ENCODE results near the gene SLC16A12. TPM values are rescaled to one million over a fixed set of nuclear protein-coding genes. Genes with fewer than 3 reads are reported as not detected.

The SLC16A12 gene
- total RNA-seq, 1 donor from 2014 or later, result 2.6 TPM

DNA sequence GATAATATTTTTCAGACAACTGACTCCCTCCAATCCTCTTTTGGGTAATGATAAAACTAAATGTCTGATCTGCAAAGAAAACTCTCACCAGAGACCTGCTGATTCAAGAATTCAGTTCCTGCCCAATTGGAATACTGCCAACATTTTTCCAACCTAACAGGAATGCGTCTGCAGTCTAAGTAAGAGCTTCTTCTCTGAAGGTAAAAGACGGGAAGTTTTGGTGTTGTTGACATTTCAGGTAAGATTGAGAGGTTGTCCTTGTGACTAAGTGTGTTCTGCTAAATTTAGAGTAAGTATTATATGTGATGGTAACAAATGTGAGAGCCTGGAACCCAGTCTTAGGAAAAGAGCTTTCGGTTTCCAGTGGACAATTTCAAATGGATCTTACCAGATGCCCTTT, 103.4 kb downstream of the SLC16A12 start:
- H3K4me3 Mint-ChIP-seq (ENCODE audit: unreplicated experiment), result no peak overlapping the region
- no peak for DNase-seq (ENCODE audit: low spot score)
- H3K27me3 Mint-ChIP-seq (ENCODE audit: low read depth), result no peaks in the 10 kb centered on the region
- H3K4me1 Mint-ChIP-seq (ENCODE audit: low read depth), result peaks cover 39% of the 10 kb centered on the region
- TF ChIP-seq, protein P1, sequence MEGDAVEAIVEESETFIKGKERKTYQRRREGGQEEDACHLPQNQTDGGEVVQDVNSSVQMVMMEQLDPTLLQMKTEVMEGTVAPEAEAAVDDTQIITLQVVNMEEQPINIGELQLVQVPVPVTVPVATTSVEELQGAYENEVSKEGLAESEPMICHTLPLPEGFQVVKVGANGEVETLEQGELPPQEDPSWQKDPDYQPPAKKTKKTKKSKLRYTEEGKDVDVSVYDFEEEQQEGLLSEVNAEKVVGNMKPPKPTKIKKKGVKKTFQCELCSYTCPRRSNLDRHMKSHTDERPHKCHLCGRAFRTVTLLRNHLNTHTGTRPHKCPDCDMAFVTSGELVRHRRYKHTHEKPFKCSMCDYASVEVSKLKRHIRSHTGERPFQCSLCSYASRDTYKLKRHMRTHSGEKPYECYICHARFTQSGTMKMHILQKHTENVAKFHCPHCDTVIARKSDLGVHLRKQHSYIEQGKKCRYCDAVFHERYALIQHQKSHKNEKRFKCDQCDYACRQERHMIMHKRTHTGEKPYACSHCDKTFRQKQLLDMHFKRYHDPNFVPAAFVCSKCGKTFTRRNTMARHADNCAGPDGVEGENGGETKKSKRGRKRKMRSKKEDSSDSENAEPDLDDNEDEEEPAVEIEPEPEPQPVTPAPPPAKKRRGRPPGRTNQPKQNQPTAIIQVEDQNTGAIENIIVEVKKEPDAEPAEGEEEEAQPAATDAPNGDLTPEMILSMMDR (IDR thresholded peaks at IDR 0.05), result no peak
- H3K9me3 Mint-ChIP-seq (ENCODE audit: low read depth), result no peaks in the 10 kb centered on the region
- H3K27ac Mint-ChIP-seq (ENCODE audit: unreplicated experiment), result peak overlapping the region; percentile 28
- no peaks in the 10 kb centered on the region for H3K36me3 Mint-ChIP-seq (ENCODE audit: low read depth)

DNA sequence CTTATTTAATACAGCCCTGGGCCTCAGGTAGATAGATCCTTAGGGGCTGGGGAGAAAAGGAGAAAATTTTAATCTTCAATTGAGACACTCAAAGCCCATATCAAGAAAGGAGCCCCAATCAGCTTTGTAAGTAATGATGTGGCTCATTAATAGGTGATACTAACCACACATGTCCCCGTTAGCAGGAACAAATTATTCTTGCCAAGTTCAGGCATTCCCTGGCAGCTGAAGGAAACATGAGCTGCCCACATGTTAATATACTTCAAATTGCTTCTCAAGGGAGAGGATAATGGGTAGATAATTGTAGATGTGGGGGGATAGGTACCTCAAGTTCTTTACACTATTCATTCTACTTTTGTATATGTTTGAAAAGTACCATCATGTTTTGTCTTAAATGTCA, 106.5 kb downstream of the SLC16A12 start:
- Mint-ChIP-seq H3K27ac (ENCODE audit: unreplicated experiment) (no peak overlapping the region), H3K9me3 (ENCODE audit: low read depth) (no peaks in the 10 kb centered on the region), H3K27me3 (ENCODE audit: low read depth) (no peaks in the 10 kb centered on the region), H3K36me3 (ENCODE audit: low read depth) (no peaks in the 10 kb centered on the region), H3K4me1 (ENCODE audit: low read depth) (peaks cover 48% of the 10 kb centered on the region), H3K4me3 (ENCODE audit: unreplicated experiment) (no peak overlapping the region)
- no peak for DNase-seq (ENCODE audit: low spot score)
- TF ChIP-seq, protein P1 (IDR thresholded peaks at IDR 0.05), result no peak

DNA sequence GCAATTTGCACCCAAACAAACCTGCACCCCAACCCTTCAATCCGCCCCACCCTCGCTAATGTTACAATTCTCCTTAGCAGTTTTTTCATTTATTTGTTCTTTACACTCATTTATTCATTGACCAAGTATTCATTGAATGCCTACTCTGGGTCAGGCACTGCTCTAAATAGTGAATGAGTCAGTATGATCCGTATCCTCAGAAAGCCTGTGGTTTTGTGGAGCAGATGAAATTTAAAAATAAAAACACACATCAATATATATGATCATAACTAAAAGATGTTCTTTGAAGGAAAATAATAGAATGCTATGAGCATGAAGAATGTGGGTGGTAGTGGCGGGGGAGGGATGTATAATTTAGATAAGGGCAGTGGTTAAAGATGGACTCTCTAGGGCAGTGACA, 107.8 kb downstream of the SLC16A12 start:
- Mint-ChIP-seq H3K36me3 (ENCODE audit: low read depth) (no peaks in the 10 kb centered on the region), H3K4me3 (ENCODE audit: unreplicated experiment) (no peak overlapping the region), H3K9me3 (ENCODE audit: low read depth) (no peaks in the 10 kb centered on the region), H3K27me3 (ENCODE audit: low read depth) (no peaks in the 10 kb centered on the region), H3K27ac (ENCODE audit: unreplicated experiment) (peak overlapping the region; percentile 55), H3K4me1 (ENCODE audit: low read depth) (peaks cover 48% of the 10 kb centered on the region)
- DNase-seq (ENCODE audit: low spot score), result no peak
- TF ChIP-seq, protein P1 (IDR thresholded peaks at IDR 0.05), result no peak

DNA sequence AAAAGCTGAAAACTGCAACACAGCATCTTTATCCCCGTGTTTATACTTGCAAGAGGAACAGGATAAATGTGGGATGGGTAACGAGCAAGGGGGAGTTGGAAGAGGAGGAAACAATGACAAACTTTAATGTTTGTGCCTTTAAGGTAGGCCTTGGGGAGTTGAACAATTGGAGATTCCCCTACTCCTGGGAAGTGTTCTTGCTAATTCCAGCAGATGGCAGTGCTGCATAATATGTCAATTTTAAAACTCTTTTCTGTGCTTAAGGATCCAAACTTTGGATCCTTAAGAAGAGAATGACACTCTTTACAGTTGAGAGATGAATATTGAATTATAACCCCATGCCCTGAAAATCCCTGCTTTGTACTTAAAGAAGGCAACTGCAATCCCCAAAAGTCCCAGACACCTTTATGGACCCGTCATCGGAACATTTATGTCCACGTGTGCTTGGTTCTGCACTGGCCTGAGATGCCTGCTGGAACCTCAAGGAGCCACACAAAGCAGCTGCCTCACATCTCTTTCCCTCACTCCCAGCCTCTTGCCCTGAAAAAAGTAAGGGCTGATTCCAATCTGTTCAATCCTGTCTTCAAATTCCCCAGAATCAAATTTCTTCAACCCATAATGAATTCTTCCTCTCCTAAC, 109.0 kb downstream of the SLC16A12 start:
- Mint-ChIP-seq H3K36me3 (ENCODE audit: low read depth) (no peaks in the 10 kb centered on the region), H3K27ac (ENCODE audit: unreplicated experiment) (no peak overlapping the region), H3K4me3 (ENCODE audit: unreplicated experiment) (no peak overlapping the region), H3K4me1 (ENCODE audit: low read depth) (peaks cover 36% of the 10 kb centered on the region), H3K9me3 (ENCODE audit: low read depth) (no peaks in the 10 kb centered on the region), H3K27me3 (ENCODE audit: low read depth) (no peaks in the 10 kb centered on the region)
- DNase-seq (ENCODE audit: low spot score), result no peak
- TF ChIP-seq, protein P1 (IDR thresholded peaks at IDR 0.05), result peak; percentile 94

DNA sequence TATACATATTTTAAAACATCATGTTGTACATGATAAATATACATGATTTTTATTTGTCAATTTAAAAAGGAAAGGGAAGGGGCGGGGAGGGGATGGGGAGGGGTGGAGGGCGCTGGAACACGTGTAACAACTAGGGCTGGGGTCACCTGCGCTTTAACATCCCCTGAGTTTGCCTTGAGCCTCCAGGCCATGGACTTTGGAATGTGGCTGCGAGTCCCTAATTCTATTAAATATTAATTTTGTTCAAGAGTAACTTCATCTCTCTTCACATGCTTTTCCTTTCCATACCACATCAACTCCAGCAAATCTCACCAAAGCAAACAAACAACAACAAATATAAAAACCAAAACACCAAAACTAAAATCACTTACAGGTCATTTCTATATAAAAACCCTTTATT, 110.4 kb downstream of the SLC16A12 start:
- Mint-ChIP-seq H3K9me3 (ENCODE audit: low read depth) (no peaks in the 10 kb centered on the region), H3K4me3 (ENCODE audit: unreplicated experiment) (no peak overlapping the region), H3K36me3 (ENCODE audit: low read depth) (no peaks in the 10 kb centered on the region), H3K27me3 (ENCODE audit: low read depth) (no peaks in the 10 kb centered on the region), H3K4me1 (ENCODE audit: low read depth) (peaks cover 36% of the 10 kb centered on the region), H3K27ac (ENCODE audit: unreplicated experiment) (no peak overlapping the region)
- DNase-seq (ENCODE audit: low spot score), result no peak
- TF ChIP-seq, protein P1 (IDR thresholded peaks at IDR 0.05), result no peak
